GM23338 (cell line): ENCODE results near the gene IFNW1. TPM values are rescaled to one million over a fixed set of nuclear protein-coding genes. Genes with fewer than 3 reads are reported as not detected.

Experiments used
- ATAC-seq: fragments of 200-7000 bp; cut with Tn5 transposase; 3 replicates; pipeline ENCODE4 v1.9.1; 2020
- DNase-seq: peaks from one replicate; pipeline ENCODE4 v3.0.0-alpha.2; 2015; ENCODE audit warnings: low spot score
- H2AFZ ChIP-seq: fragments of 200-600 bp; sonication (generic); 2 replicates; pipeline ENCODE4 v1.8.0; 2016; ENCODE audit warnings: antibody characterized with exemption, mild to moderate bottlenecking, moderate library complexity
- H3F3A ChIP-seq: fragments of 200-600 bp; sonication (generic); replicated peaks from 2 replicates; pipeline ENCODE4 v1.8.0; 2017; ENCODE audit warnings: antibody characterized with exemption, mixed run types, low read depth
- H3K27ac ChIP-seq: fragments of 200-600 bp; sonication (generic); 2 replicates; pipeline ENCODE4 v1.6.1; 2016; ENCODE audit warnings: low read depth
- H3K27me3 ChIP-seq: fragments of 200-600 bp; sonication (generic); 2 replicates; pipeline ENCODE4 v1.8.0; 2016; ENCODE audit warnings: mild to moderate bottlenecking, mixed run types, moderate library complexity; ENCODE audit not compliant: insufficient read depth
- H3K36me3 ChIP-seq: fragments of 200-600 bp; sonication (generic); 2 replicates; pipeline ENCODE4 v1.8.0; 2016; ENCODE audit warnings: mild to moderate bottlenecking; ENCODE audit not compliant: insufficient read depth
- H3K4me1 ChIP-seq: fragments of 200-600 bp; sonication (generic); 2 replicates; pipeline ENCODE4 v1.8.0; 2016; ENCODE audit warnings: mild to moderate bottlenecking, moderate library complexity; ENCODE audit not compliant: insufficient read depth
- H3K4me2 ChIP-seq: fragments of 200-600 bp; sonication (generic); 2 replicates; pipeline ENCODE4 v1.7.1; 2017; ENCODE audit warnings: mixed run types
- H3K4me3 ChIP-seq: fragments of 200-600 bp; sonication (generic); 2 replicates; pipeline ENCODE4 v1.6.1; 2016; ENCODE audit warnings: mixed run types
- H3K79me2 ChIP-seq: fragments of 200-600 bp; sonication (generic); replicated peaks from 2 replicates; pipeline ENCODE4 v1.8.0; 2017; ENCODE audit warnings: mild to moderate bottlenecking; ENCODE audit not compliant: insufficient read depth
- H3K9me2 ChIP-seq: fragments of 200-600 bp; sonication (generic); 2 replicates; pipeline ENCODE4 v1.8.0; 2017; ENCODE audit not compliant: insufficient read depth
- H4K20me1 ChIP-seq: fragments of 200-600 bp; sonication (generic); replicated peaks from 2 replicates; pipeline ENCODE4 v1.8.0; 2017; ENCODE audit warnings: mild to moderate bottlenecking; ENCODE audit not compliant: insufficient read depth
- H3K27ac Mint-ChIP-seq: 2 replicates; pipeline ENCODE4 v1.8.0; 2020; ENCODE audit warnings: inconsistent platforms, mild to moderate bottlenecking, moderate library complexity, mixed read lengths
- H3K27me3 Mint-ChIP-seq: 3 replicates; pipeline ENCODE4 v1.8.0; 2022; ENCODE audit warnings: low read depth, mild to moderate bottlenecking, moderate library complexity, mixed read lengths, inconsistent platforms; ENCODE audit not compliant: insufficient read depth, poor library complexity
- H3K36me3 Mint-ChIP-seq: 3 replicates; pipeline ENCODE4 v1.8.0; 2021; ENCODE audit warnings: low read depth, mild to moderate bottlenecking, inconsistent platforms, moderate library complexity, mixed read lengths
- H3K4me1 Mint-ChIP-seq: 3 replicates; pipeline ENCODE4 v1.8.0; 2020; ENCODE audit warnings: mild to moderate bottlenecking, inconsistent platforms, mixed read lengths
- H3K4me3 Mint-ChIP-seq: 3 replicates; pipeline ENCODE4 v1.8.0; 2021; ENCODE audit warnings: moderate library complexity, mild to moderate bottlenecking, inconsistent platforms, mixed read lengths
- H3K9me3 Mint-ChIP-seq: 3 replicates; pipeline ENCODE4 v1.8.0; 2020; ENCODE audit warnings: moderate library complexity, mild to moderate bottlenecking, inconsistent platforms, mixed read lengths
- CTCF ChIP-seq, 2 experiments: fragments of 200-600 bp in 1 of 2; sonication (generic) in 1 of 2; conservative IDR thresholded peaks; 2 replicates each; pipeline versions ENCODE4 v1.5.1 to v1.6.1; 2016 to 2017; ENCODE audit warnings: antibody characterized with exemption in 2 of 2, low read depth in 2 of 2, mild to moderate bottlenecking in 2 of 2, moderate library complexity in 1 of 2
- EZH2 ChIP-seq: fragments of 200-600 bp; sonication (generic); IDR thresholded peaks from one replicate; pipeline ENCODE4 v1.8.0; 2017; ENCODE audit warnings: antibody characterized with exemption, mild to moderate bottlenecking, low read depth; ENCODE audit not compliant: unreplicated experiment
- EZH2phosphoT487 ChIP-seq: fragments of 200-600 bp; sonication (generic); IDR thresholded peaks from one replicate; pipeline ENCODE4 v1.8.1; 2018; ENCODE audit warnings: antibody characterized with exemption; ENCODE audit not compliant: unreplicated experiment
- JUNB ChIP-seq: IDR thresholded peaks from one replicate; pipeline ENCODE4 v1.6.1; 2016; ENCODE audit warnings: antibody characterized with exemption; ENCODE audit not compliant: unreplicated experiment
- NANOG ChIP-seq: IDR thresholded peaks from 2 replicates; pipeline ENCODE4 v1.6.1; 2016; ENCODE audit warnings: antibody characterized with exemption, borderline replicate concordance
- POLR2AphosphoS5 ChIP-seq: IDR thresholded peaks from 2 replicates; pipeline ENCODE4 v1.6.1; 2016; ENCODE audit warnings: antibody characterized with exemption, low read depth
- STAT1 ChIP-seq: IDR thresholded peaks from one replicate; pipeline ENCODE4 v1.6.1; 2016; ENCODE audit warnings: antibody characterized with exemption; ENCODE audit not compliant: unreplicated experiment
- ZNF331 ChIP-seq: fragments of 250-450 bp; sonication (Bioruptor Pico); IDR thresholded peaks from 2 replicates; pipeline ENCODE4 v1.5.0; 2020; ENCODE audit warnings: low read depth, mild to moderate bottlenecking, moderate library complexity
- ZNF462 ChIP-seq: fragments of 250-450 bp; sonication (Bioruptor Pico); IDR thresholded peaks from 2 replicates; pipeline ENCODE4 v1.5.0; 2020; ENCODE audit warnings: mild to moderate bottlenecking, moderate library complexity
- polyA plus RNA-seq: library from polyadenylated mRNA; unstranded; fragments of >200 nt; fragmentation: Nextera tagmentation; extraction: Ambion mirVana; gene quantifications from 2 replicates; pipeline ENCODE4 v1.2.1, GENCODE V29; 2016
- total RNA-seq: library from RNA; depleted of rRNA; stranded (reverse); fragments of >200 nt; shearing (Covaris generic); gene quantifications from 2 replicates; pipeline ENCODE4 v1.2.3, GENCODE V29; 2014
- TF ChIP-seq, protein P1 (sequence below): IDR thresholded peaks from one replicate; pipeline ENCODE4 v1.6.1; 2018; ENCODE audit warnings: antibody characterized with exemption; ENCODE audit not compliant: unreplicated experiment

IFNW1 gene
- total and polyA plus RNA-seq, 2 experiments from 2014 or later, result not detected

DNA sequence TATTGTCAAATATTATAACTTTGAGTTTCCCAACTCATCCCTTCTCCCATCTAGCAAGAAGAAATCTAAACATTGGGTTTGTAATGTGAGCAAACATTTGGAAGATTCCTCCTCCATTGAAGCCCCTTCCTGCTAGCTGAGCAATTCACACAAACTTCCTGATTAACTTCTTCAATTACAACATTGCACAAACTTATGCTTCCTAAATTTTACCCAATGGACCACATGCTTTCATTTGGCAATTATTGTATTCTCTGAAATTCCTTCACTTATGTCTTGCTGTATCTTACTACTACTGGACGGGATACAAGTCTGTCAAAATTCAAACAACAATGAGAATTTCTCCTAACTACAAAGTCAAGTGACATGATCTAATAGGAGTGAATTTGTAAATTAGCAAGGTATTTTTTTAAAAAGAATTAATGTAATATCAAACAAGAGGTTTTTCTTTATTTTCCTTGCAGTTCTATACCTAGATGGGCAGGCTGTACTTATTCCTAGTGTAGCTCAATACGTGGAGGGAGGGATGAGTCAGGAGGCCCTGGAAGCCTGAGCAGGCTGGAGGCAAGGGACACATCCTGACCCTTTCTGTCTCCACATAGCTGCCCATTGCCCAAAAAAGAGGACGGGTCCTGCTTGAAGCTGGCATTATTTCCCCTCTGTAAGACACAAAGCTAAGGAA, 11.8 kb upstream of the IFNW1 start:
- Histone ChIP-seq H3K27ac (no peak overlapping the region), H3F3A (no peaks in the 10 kb centered on the region), H3K27me3 (no peaks in the 10 kb centered on the region), H3K9me2 (no peaks in the 10 kb centered on the region), H3K4me2 (no peak overlapping the region), H3K4me1 (no peaks in the 10 kb centered on the region), H3K4me3 (no peak overlapping the region), H2AFZ (peak overlapping the region; percentile 79), H4K20me1 (no peaks in the 10 kb centered on the region), H3K36me3 (no peaks in the 10 kb centered on the region), H3K79me2 (no peaks in the 10 kb centered on the region)
- Mint-ChIP-seq H3K36me3 (no peaks in the 10 kb centered on the region), H3K9me3 (no peaks in the 10 kb centered on the region), H3K27ac (no peak overlapping the region), H3K4me1 (peaks cover 6% of the 10 kb centered on the region; the same call in 2 of the 3 replicates), H3K27me3 (no peaks in the 10 kb centered on the region), H3K4me3 (no peak overlapping the region)
- ATAC-seq, result peak; percentile 92
- TF ChIP-seq ZNF331 (CRISPR knock-in tag) (no peak), NANOG (no peak), EZH2 (no peak)
- DNase-seq, result no peak

GRCh38 chr9:21144603-21145002, 3.0 kb upstream of the IFNW1 start:
- peaks cover 3% of the 10 kb centered on the region; the same call in 1 of the 3 replicates for H3K4me1 Mint-ChIP-seq
- no peaks in the 10 kb centered on the region for H3K9me3 Mint-ChIP-seq
- no peak for TF ChIP-seq EZH2phosphoT487
- TF ChIP-seq STAT1, result no peak
- no peak for TF ChIP-seq POLR2AphosphoS5
- TF ChIP-seq CTCF (conservative IDR thresholded peaks at IDR 0.05; ENCODE audit: low read depth in 2 of 2), result no peak
- TF ChIP-seq ZNF462 (CRISPR knock-in tag), result no peak
- TF ChIP-seq, protein P1, sequence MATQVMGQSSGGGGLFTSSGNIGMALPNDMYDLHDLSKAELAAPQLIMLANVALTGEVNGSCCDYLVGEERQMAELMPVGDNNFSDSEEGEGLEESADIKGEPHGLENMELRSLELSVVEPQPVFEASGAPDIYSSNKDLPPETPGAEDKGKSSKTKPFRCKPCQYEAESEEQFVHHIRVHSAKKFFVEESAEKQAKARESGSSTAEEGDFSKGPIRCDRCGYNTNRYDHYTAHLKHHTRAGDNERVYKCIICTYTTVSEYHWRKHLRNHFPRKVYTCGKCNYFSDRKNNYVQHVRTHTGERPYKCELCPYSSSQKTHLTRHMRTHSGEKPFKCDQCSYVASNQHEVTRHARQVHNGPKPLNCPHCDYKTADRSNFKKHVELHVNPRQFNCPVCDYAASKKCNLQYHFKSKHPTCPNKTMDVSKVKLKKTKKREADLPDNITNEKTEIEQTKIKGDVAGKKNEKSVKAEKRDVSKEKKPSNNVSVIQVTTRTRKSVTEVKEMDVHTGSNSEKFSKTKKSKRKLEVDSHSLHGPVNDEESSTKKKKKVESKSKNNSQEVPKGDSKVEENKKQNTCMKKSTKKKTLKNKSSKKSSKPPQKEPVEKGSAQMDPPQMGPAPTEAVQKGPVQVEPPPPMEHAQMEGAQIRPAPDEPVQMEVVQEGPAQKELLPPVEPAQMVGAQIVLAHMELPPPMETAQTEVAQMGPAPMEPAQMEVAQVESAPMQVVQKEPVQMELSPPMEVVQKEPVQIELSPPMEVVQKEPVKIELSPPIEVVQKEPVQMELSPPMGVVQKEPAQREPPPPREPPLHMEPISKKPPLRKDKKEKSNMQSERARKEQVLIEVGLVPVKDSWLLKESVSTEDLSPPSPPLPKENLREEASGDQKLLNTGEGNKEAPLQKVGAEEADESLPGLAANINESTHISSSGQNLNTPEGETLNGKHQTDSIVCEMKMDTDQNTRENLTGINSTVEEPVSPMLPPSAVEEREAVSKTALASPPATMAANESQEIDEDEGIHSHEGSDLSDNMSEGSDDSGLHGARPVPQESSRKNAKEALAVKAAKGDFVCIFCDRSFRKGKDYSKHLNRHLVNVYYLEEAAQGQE, result no peak
- TF ChIP-seq EZH2, result no peak
- TF ChIP-seq JUNB, result no peak

More at GRCh38 chr9:21144603-21145002, 3.0 kb upstream of the IFNW1 start:
- Mint-ChIP-seq H3K27ac (no peak overlapping the region), H3K36me3 (no peaks in the 10 kb centered on the region), H3K27me3 (no peaks in the 10 kb centered on the region), H3K4me3 (no peak overlapping the region)
- no peak overlapping the region for H3K27ac ChIP-seq
- no peak overlapping the region for H3K4me2 ChIP-seq
- DNase-seq (no peak), ATAC-seq (no peak)
- no peaks in the 10 kb centered on the region for H3K27me3 ChIP-seq
- no peaks in the 10 kb centered on the region for H3F3A ChIP-seq
- no peaks in the 10 kb centered on the region for H3K36me3 ChIP-seq
- no peaks in the 10 kb centered on the region for H4K20me1 ChIP-seq
- no peaks in the 10 kb centered on the region for H3K79me2 ChIP-seq
- no peaks in the 10 kb centered on the region for H3K4me1 ChIP-seq
- no peaks in the 10 kb centered on the region for H3K9me2 ChIP-seq
- H2AFZ ChIP-seq, result no peak overlapping the region
- no peak overlapping the region for H3K4me3 ChIP-seq
